NCI-H1436 treated with DMSO at 0.1 percent for 48 hours (cell line): Measurements from ENCODE around the gene KIF5A.
"Not testable (repeated sequence)": the region's sequence is repeated elsewhere in the genome, so short reads cannot be mapped to it uniquely, and the experiment has no call there.

ENCODE experiments used
- DNase-seq: peaks from one replicate; lab custom pipeline; 2025; lab: John Stamatoyannopoulos, UW

KIF5A gene

GRCh38 chr12:57607958-57608663 is 58.3 kb downstream of the KIF5A start:
- no peak for DNase-seq

- DNase-seq = no peak
Measured at GRCh38 chr12:57609101-57609780, 59.4 kb downstream of the KIF5A start.

- DNase-seq = no peak
Measured at GRCh38 chr12:57609781-57610553, 60.1 kb downstream of the KIF5A start.

DNA sequence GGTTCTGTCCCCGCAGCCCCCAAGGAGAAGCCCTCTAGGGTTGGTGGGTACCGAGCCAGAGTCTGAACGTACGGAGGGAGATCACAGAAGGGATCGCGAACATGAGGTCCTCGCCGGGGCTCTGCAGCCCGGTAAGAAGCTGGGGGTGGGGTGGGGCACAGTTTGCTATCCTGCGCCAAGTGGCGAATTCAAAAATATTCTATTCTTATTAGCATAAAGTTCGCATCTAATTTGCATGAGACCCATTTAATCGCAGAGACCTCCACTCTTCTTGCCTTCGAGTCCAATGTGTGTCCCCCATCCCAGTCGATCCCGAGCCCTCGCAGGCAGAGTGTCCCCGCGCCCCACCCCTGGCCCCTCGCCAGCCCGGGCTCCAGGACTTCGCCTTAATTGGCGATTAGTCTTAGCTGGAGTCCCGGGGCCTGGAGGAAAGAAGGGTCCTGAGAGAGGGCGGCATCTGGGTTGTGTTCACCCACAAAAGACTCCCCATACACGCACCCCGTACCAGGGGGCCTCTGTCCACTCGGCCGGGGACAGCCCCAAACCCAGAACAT is 60.8 kb downstream of the KIF5A start:
- DNase-seq = no peak

DNA sequence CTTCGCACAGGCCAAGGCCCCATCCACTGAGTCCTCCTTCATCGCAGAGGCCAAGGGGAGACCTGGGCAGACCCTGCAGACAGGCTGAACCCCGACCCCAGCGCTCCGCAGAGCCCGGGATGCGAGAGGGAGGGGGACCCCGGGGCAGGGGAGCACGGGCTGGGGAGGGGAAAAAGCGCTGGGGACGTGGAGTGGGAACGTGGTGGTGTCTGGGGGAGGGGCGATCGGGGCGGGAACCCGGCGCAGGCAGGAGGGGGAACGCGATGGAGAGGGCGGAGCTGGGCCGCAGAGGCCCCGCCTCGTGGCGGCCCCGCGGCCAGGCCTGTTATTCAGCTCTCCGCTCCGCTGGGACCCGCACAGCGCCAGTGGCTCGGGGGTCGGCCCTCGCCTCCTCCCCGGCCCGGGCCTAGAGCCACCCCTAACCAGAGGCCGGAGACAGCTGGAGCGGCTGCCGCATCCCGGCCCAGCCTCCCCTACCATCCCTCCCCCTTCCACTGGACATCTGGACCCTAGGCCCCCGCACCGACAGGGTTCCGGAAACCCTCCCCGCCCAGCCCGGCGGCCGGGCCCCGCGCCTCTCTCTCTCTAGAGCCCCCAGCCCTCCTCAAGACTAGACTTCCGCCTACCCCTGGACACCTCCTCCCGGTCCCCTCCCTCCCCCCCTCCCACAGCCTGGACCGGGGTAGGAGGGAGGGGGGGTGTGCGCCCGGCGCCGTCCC is 61.4 kb downstream of the KIF5A start, which contains the start of gene ARHGEF25:
ARHGEF25 (plus strand) TSS at position 328 of the 719 bp plus-strand sequence. CDS start 460 bp downstream, outside the sequence.
- DNase-seq = no peak

DNA sequence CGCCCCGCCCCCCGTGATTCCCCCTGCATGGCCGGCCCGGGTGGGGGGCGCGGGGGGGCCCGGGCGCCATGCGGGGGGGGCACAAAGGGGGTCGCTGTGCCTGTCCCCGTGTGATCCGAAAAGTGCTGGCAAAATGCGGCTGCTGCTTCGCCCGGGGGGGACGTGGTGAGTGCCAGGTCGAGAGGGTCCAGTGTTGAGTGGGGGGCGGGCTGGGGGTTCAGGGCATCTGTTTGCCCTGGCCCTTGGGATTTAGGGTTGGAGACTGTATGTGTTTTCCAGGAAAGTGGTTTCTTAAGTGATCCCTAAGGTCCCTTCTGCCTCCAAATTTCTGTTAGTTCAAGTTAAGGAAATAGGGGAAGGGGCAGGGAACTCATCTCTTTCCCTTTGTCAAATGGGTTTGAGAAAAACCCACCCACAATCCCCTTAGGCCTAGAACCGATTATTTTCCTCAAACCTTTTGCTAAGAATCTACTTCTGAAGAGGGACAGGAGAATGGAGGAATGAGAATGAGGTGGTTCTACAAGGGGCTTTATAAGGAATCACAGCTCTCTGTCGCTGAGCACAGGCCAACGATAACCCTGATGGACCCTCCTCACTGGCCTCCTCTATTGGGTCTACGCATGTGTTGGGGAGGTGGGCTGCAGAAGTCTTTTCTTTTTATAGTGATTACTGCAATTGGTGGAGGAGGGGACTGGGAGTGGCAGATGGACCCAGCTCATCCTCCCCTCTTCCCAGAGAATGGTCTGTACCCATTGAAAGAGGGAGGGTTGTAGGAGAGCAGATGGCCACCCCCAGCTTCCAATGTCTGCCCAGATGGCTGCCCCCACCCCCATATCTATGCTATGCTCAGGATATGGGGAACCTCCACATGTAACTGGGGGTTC is 62.2 kb downstream of the KIF5A start:
- DNase-seq = no peak

- DNase-seq = no peak
Measured at GRCh38 chr12:57612711-57613426, 63.0 kb downstream of the KIF5A start.

DNA sequence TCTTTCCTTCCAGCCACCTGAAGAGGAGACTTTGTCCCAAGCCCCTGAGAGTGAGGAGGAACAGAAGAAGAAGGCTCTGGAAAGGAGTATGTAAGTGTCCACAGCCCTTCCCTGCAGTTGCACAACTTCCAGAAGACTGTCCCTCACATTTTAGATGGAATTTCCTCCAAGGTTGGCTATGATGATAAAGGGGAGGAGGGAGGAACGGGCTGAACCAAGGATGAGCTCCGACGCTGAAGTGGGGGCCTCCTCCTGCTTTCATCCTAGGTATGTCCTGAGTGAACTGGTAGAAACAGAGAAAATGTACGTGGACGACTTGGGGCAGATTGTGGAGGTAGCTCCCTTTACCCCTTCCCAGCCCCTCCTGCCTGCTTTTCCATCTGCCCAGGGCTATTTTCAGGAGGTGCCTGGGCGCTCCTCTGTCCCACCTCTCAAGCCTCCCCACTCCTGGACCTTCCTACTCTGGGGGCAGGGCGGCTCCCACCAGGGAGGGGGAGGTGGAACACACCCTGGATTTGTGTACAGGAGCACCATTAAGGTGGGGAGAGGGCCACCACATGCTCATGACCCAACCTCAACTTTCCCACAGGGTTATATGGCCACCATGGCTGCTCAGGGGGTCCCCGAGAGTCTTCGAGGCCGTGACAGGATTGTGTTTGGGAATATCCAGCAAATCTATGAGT is 63.7 kb downstream of the KIF5A start:
- no peak for DNase-seq

- no peak for DNase-seq
Measured at GRCh38 chr12:57614178-57614947, 64.5 kb downstream of the KIF5A start.

DNA sequence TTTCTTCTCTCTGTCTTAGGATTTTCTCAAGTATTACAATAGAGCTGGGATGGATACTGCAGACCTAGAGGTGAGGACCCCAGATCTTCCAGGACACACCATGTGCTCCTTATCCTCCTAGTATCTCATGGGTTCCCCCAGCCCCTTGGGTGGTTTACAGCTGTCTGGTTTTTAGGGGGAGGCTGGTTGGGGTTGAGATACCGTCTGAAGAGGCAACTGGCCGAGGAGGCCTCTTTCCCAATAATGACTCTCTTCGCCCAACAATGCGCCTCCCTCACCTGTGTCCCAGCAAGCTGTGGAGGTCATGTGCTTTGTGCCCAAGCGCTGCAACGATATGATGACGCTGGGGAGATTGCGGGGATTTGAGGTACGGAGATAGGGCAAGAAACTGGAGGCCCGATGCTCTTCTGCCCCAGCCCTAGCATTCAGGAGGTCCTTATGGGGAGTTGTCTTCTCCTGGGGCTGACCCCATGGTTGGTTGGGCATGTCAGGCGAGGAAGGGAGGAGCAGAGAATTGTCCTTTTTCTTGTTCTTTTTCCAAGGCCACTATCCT is 65.2 kb downstream of the KIF5A start:
- DNase-seq = no peak

- no peak for DNase-seq
Measured at GRCh38 chr12:57615637-57616036, 65.8 kb downstream of the KIF5A start.

DNA sequence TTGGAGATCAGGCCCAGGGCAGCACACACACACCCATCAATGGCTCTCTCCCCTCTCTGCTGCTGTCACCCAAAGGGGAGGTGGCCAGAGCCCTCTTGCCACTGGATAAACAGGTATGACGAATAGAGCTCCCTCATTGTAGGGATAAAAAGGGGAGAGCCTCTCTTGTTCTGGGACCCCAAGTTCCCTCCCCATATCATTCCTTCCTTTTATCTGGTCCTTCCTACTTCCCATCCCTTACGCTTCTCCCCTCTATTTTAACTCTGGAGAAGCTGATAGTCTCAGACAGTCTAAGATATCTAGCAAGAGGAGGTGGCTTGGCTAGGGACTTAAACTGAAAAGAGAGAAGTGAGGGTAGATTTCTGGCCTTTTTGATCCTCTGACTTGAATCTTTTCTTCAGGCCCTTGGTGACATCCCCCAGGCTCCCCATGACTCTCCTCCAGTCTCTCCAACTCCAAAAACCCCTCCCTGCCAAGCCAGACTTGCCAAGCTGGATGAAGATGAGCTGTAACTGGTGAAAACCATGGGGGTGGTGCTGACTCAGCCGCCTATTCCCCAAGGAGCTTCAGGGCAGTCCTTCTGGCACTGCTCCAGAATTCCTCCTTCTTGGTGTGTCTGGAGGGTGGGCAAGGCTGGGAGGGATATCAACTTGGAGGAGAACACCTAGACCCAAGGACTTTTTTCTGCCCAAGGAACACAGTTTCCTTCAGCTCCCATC is 66.7 kb downstream of the KIF5A start:
- no peak for DNase-seq

- DNase-seq = no peak
Measured at GRCh38 chr12:57617942-57618341, 68.1 kb downstream of the KIF5A start.

- not testable (repeated sequence) for DNase-seq
Measured at GRCh38 chr12:57618431-57618830, 68.6 kb downstream of the KIF5A start.

GRCh38 chr12:57618966-57619433 is 69.2 kb downstream of the KIF5A start:
- no peak for DNase-seq

- DNase-seq = no peak
Measured at GRCh38 chr12:57619434-57620244, 69.8 kb downstream of the KIF5A start.
